GM10266 (cell line): ENCODE measurements around the gene RNU1-3.
"Not testable (repeated sequence)": the region's sequence is repeated elsewhere in the genome, so short reads cannot be mapped to it uniquely, and the experiment has no call there.

Experiments
- DNase-seq: peaks from one replicate; pipeline ENCODE4 v3.0.0; 2012; ENCODE audit errors: extremely low spot score
- CTCF ChIP-seq: IDR thresholded peaks from 2 replicates; pipeline ENCODE4 v1.5.1; 2012; ENCODE audit warnings: mild to moderate bottlenecking, low read depth; ENCODE audit not compliant: control insufficient read depth, insufficient read depth; ENCODE audit errors: missing control alignments

RNU1-3 gene

GRCh38 chr1:16644482-16645270, 22.1 kb downstream of the RNU1-3 start:
- TF ChIP-seq CTCF: peak; percentile 47
- peak; percentile 98 for DNase-seq

- DNase-seq: no peak
- TF ChIP-seq CTCF: no peak
Measured at GRCh38 chr1:16644193-16644481, 22.6 kb downstream of the RNU1-3 start.

GRCh38 chr1:16643476-16644192, 23.1 kb downstream of the RNU1-3 start:
- not testable (repeated sequence) for DNase-seq

- DNase-seq: not testable (repeated sequence)
Measured at GRCh38 chr1:16643001-16643411, 23.7 kb downstream of the RNU1-3 start.

GRCh38 chr1:16642025-16642966, 24.5 kb downstream of the RNU1-3 start:
- DNase-seq: not testable (repeated sequence)

GRCh38 chr1:16641159-16641975, 25.4 kb downstream of the RNU1-3 start:
- DNase-seq: not testable (repeated sequence)

- not testable (repeated sequence) for DNase-seq
Measured at GRCh38 chr1:16639091-16640031, 27.4 kb downstream of the RNU1-3 start.

GRCh38 chr1:16637941-16638778, 28.6 kb downstream of the RNU1-3 start:
- DNase-seq: not testable (repeated sequence)

- DNase-seq: not testable (repeated sequence)
Measured at GRCh38 chr1:16636551-16637195, 30.1 kb downstream of the RNU1-3 start.

- not testable (repeated sequence) for DNase-seq
Measured at GRCh38 chr1:16635959-16636358, 30.8 kb downstream of the RNU1-3 start.

- peak; percentile 39 for DNase-seq
Measured at GRCh38 chr1:16633540-16634282, 33.0 kb downstream of the RNU1-3 start.

- DNase-seq: not testable (repeated sequence)
Measured at GRCh38 chr1:16632044-16632850, 34.5 kb downstream of the RNU1-3 start.
